ENCODE results near the gene SLC26A4. TPM values are rescaled to one million over a fixed set of nuclear protein-coding genes. Genes with fewer than 3 reads are reported as not detected.

The SLC26A4 gene
- total RNA-seq, 1 experiment from 2014 or later = 0.33 TPM

- Histone ChIP-seq H3K56ac (ENCODE audit: insufficient read length, low read depth, low read length) (no peak overlapping the region), H2BK120ac (ENCODE audit: low read depth, low read length, poor library complexity, severe bottlenecking) (no peak overlapping the region), H2AFZ (ENCODE audit: low read length) (no peak overlapping the region), H3K18ac (ENCODE audit: insufficient read length, low read depth, low read length) (no peak overlapping the region), H2BK15ac (ENCODE audit: low read depth, low read length) (no peak overlapping the region), H2BK20ac (ENCODE audit: low read depth, low read length, poor library complexity, severe bottlenecking) (no peak overlapping the region), H3K27ac (ENCODE audit: insufficient read length, low read depth, low read length) (no peak overlapping the region), H3K23ac (ENCODE audit: insufficient read length, low read depth, low read length) (no peak overlapping the region), H3K79me1 (ENCODE audit: insufficient read depth, low read depth, low read length, poor library complexity, severe bottlenecking) (no peaks in the 10 kb centered on the region), H3K9me3 (ENCODE audit: control insufficient read depth, low read depth, low read length) (no peaks in the 10 kb centered on the region), H4K8ac (replicated peaks; ENCODE audit: insufficient read length, low read depth, low read length) (no peak overlapping the region), H4K20me1 (ENCODE audit: control insufficient read depth, insufficient read depth, insufficient read length) (no peaks in the 10 kb centered on the region), H2BK12ac (ENCODE audit: insufficient read length, low read depth, low read length) (no peak overlapping the region), H2AK5ac (ENCODE audit: insufficient read length, low read length) (no peak overlapping the region), H3K79me2 (ENCODE audit: insufficient read depth, low read length) (no peaks in the 10 kb centered on the region), H2BK5ac (ENCODE audit: insufficient read length, low read length) (no peak overlapping the region), H3K23me2 (ENCODE audit: insufficient read length, low read depth, low read length, poor library complexity, severe bottlenecking) (no peaks in the 10 kb centered on the region), H3K27me3 (ENCODE audit: insufficient read depth, low read length) (no peaks in the 10 kb centered on the region), H3K4me1 (ENCODE audit: insufficient read depth, low read length) (no peaks in the 10 kb centered on the region), H3K9ac (ENCODE audit: extremely low read depth, insufficient read length, low read length) (no peak overlapping the region), H3T11ph (ENCODE audit: low read length) (no peak overlapping the region), H4K91ac (ENCODE audit: insufficient read length, low read depth, low read length) (no peak overlapping the region), H4K5ac (ENCODE audit: insufficient read length, low read depth, low read length) (no peak overlapping the region), H3K4me2 (ENCODE audit: insufficient read depth, insufficient read length, low read length) (no peak overlapping the region), H3K14ac (ENCODE audit: insufficient read depth, low read length) (no peak overlapping the region), H3K4ac (ENCODE audit: low read depth, low read length) (no peak overlapping the region)
- peaks cover 9% of the 10 kb centered on the region for H3K27me3 Mint-ChIP-seq (ENCODE audit: low read depth)
- H3K4me1 Mint-ChIP-seq = no peaks in the 10 kb centered on the region
- no peaks in the 10 kb centered on the region for H3K9me3 Mint-ChIP-seq
- H3K36me3 Mint-ChIP-seq (ENCODE audit: insufficient read depth in 1 of 3, low read depth in 3 of 3) = no peaks in the 10 kb centered on the region
- TF ChIP-seq CTCF (conservative IDR thresholded peaks at IDR 0.05) = no peak
- DNase-seq = no peak
- WGBS (ENCODE audit: extremely low coverage, insufficient read length, low lambda C conversion rate) = no CpG with 5 or more reads among the region's 3 CpGs
- no peak overlapping the region for H3K27ac Mint-ChIP-seq
- H3K4me3 Mint-ChIP-seq = no peak overlapping the region
Measured at GRCh38 chr7:107672183-107672582, 11.6 kb downstream of the SLC26A4 start.

Data from H9 (cell line).